Nephron (organoid): ENCODE results near the gene PAX7.

Source experiments
- H3K27ac Mint-ChIP-seq, 3 experiments: 2 replicates each; pipeline ENCODE4 v1.8.0; 2020; ENCODE audit warnings: mixed read lengths in 3 of 3, mild to moderate bottlenecking in 2 of 3, moderate library complexity in 1 of 3
- H3K27me3 Mint-ChIP-seq: 2 replicates; pipeline ENCODE4 v1.8.0; 2021; ENCODE audit warnings: low read depth, mild to moderate bottlenecking, moderate library complexity, mixed read lengths
- H3K36me3 Mint-ChIP-seq: 2 replicates; pipeline ENCODE4 v1.8.0; 2020; ENCODE audit warnings: low read depth, mixed read lengths
- H3K4me1 Mint-ChIP-seq: 2 replicates; pipeline ENCODE4 v1.8.0; 2020; ENCODE audit warnings: mixed read lengths
- H3K4me3 Mint-ChIP-seq, 3 experiments: 2 replicates each; pipeline ENCODE4 v1.8.0; 2020; ENCODE audit warnings: mild to moderate bottlenecking in 3 of 3, mixed read lengths in 3 of 3, moderate library complexity in 2 of 3
- H3K9me3 Mint-ChIP-seq: 2 replicates; pipeline ENCODE4 v1.8.0; 2020; ENCODE audit warnings: mixed read lengths
- CTCF ChIP-seq, 3 experiments: fragments of 200-600 bp; sonication (generic); IDR thresholded peaks; one replicate each; pipeline ENCODE4 v1.5.0; 2021; ENCODE audit warnings: antibody characterized with exemption in 3 of 3; ENCODE audit not compliant: unreplicated experiment in 3 of 3

Gene PAX7

GRCh38 chr1:18703041-18703621 lies 72.5 kb downstream of the PAX7 start:
- peaks cover 69% of the 10 kb centered on the region for H3K27me3 Mint-ChIP-seq
- no peak for TF ChIP-seq CTCF (IDR thresholded peaks at IDR 0.05; ENCODE audit: unreplicated experiment in 3 of 3)
- H3K27ac Mint-ChIP-seq, result peak overlapping the region in 1 of 3 experiments; percentile 3
- H3K4me1 Mint-ChIP-seq, result peaks cover 11% of the 10 kb centered on the region
- H3K4me3 Mint-ChIP-seq, result peak overlapping the region in 2 of 3 experiments; percentile 9 to 48
- H3K36me3 Mint-ChIP-seq, result no peaks in the 10 kb centered on the region
- H3K9me3 Mint-ChIP-seq, result no peaks in the 10 kb centered on the region

- TF ChIP-seq CTCF (IDR thresholded peaks at IDR 0.05; ENCODE audit: unreplicated experiment in 3 of 3), result no peak
Observed at GRCh38 chr1:18705811-18706210, 75.2 kb downstream of the PAX7 start.

GRCh38 chr1:18707696-18708257 lies 77.1 kb downstream of the PAX7 start:
- H3K9me3 Mint-ChIP-seq, result no peaks in the 10 kb centered on the region
- H3K36me3 Mint-ChIP-seq, result peaks cover 5% of the 10 kb centered on the region
- TF ChIP-seq CTCF (IDR thresholded peaks at IDR 0.05; ENCODE audit: unreplicated experiment in 3 of 3), result no peak
- peaks cover 20% of the 10 kb centered on the region for H3K4me1 Mint-ChIP-seq
- H3K27me3 Mint-ChIP-seq, result peaks cover 62% of the 10 kb centered on the region
- no peak overlapping the region for H3K4me3 Mint-ChIP-seq
- no peak overlapping the region for H3K27ac Mint-ChIP-seq

More at GRCh38 chr1:18705811-18706210, 75.2 kb downstream of the PAX7 start:
- H3K27me3 Mint-ChIP-seq, result peaks cover 62% of the 10 kb centered on the region
- H3K4me1 Mint-ChIP-seq, result peaks cover 11% of the 10 kb centered on the region
- no peaks in the 10 kb centered on the region for H3K9me3 Mint-ChIP-seq
- no peak overlapping the region for H3K4me3 Mint-ChIP-seq
- H3K27ac Mint-ChIP-seq, result no peak overlapping the region
- no peaks in the 10 kb centered on the region for H3K36me3 Mint-ChIP-seq

GRCh38 chr1:18710002-18710401 lies 79.4 kb downstream of the PAX7 start:
- Mint-ChIP-seq H3K27ac (no peak overlapping the region), H3K9me3 (no peaks in the 10 kb centered on the region), H3K4me1 (peaks cover 27% of the 10 kb centered on the region), H3K4me3 (no peak overlapping the region), H3K36me3 (peaks cover 5% of the 10 kb centered on the region), H3K27me3 (peaks cover 54% of the 10 kb centered on the region)
- no peak for TF ChIP-seq CTCF (IDR thresholded peaks at IDR 0.05; ENCODE audit: unreplicated experiment in 3 of 3)

- H3K4me3 Mint-ChIP-seq, result no peak overlapping the region
Observed at GRCh38 chr1:18711003-18711402, 80.4 kb downstream of the PAX7 start.

More at GRCh38 chr1:18711003-18711402, 80.4 kb downstream of the PAX7 start:
- Mint-ChIP-seq H3K9me3 (no peaks in the 10 kb centered on the region), H3K36me3 (peaks cover 5% of the 10 kb centered on the region), H3K4me1 (peaks cover 27% of the 10 kb centered on the region), H3K27me3 (peaks cover 57% of the 10 kb centered on the region), H3K27ac (no peak overlapping the region)
- TF ChIP-seq CTCF (IDR thresholded peaks at IDR 0.05; ENCODE audit: unreplicated experiment in 3 of 3), result no peak
